GM19240 (cell line): ENCODE results near the gene RANBP17.
"Not testable (repeated sequence)": the region's sequence is repeated elsewhere in the genome, so short reads cannot be mapped to it uniquely, and the experiment has no call there.

Experiments
- DNase-seq: peaks from one replicate; pipeline ENCODE4 v3.0.0; 2011; ENCODE audit warnings: low spot score; ENCODE audit not compliant: insufficient read length

Gene RANBP17

DNA sequence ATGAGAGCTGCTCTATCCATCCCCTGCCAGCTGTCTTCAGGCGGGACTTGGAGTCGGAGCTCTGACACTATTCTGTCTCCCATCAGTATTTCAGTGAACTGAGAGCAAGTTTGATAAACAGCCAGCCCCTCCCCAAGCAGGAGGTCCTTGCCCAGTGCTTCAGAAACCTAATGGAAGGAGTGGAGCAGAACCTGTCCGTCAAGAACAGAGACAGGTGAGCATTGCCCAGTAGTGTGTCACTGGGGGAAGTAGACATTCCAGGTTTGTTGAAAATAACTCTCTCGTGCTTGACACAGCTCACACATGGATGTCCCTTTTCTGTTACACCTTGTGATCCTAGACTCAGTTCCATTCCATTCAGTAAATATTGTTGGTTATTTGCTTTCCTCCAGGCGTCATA is 434.0 kb downstream of the RANBP17 start:
- no peak for DNase-seq

DNA sequence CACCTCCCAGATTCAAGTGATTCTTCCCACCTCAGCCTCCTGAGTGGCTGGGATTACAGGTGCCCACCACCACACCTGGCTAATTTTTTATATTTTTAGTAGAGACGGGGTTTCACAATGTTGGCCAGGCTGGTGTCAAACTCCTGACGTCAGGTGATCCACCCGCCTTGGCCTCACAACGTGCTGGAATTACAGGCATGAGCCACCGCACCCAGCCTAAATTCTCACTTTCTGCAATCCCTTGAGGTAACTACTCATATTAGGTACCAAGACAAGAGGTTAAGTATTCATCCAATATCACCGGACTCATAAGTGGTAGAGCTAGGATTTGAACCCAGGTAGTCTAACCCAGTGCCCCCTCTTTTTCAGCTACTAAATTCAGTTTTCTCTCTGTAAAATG is 436.1 kb downstream of the RANBP17 start:
- not testable (repeated sequence) for DNase-seq

DNA sequence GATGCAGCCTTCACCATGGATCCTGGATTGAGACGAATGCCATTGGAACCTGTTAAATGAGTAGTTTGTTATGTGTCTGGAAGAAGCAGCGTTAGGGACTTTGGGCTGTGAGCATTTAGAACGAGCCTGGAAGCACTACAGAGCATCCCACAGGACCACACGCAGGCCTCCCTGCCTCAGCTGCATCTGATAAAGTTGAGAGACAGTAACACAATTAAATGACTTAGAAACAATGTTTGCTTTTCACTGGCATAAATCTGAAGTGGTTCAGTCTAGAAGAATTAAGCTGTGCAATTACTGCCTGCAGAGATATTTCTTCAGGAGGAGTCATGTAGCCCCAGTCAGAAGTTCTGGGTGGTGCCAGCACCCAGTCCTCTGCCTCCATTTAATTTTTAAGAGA is 437.4 kb downstream of the RANBP17 start:
- no peak for DNase-seq

DNA sequence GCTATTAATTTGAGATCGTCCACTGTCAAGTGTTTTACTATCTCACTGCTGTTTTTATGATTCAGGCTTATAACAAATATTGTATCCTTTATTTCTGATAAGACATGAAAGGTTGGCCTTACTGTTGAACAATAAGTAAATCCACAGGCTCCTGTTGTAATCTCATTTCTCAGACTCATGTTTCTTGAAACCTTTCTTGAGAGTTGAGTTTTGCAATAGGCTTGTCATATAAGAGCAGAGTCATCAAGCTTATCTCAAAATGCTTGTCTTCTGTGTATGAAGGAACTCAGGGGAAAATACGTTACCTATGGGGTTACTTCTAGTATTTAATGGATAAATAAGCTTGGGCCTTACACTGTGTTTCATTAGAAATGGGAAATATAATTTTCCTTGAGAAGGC is 438.0 kb downstream of the RANBP17 start:
- no peak for DNase-seq

DNA sequence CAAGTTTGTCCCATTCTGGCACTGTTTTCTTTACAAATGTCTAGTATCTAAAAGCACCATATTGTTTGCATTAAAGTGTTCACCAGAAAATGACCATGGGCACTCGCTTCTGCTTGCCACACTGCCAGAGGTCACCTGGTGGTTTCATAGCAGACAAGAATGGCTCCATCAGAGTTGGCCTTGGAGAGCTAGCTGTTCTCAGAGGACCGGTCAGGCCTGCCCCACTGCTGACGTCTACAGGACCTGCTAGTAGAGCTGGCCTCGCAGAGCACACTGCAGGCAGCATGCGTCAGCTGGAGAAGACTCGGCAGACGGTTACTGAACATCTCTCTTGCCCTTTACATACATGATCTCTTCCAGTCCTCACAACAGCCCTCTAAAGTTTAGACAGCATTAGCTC is 438.5 kb downstream of the RANBP17 start:
- DNase-seq, result no peak

DNA sequence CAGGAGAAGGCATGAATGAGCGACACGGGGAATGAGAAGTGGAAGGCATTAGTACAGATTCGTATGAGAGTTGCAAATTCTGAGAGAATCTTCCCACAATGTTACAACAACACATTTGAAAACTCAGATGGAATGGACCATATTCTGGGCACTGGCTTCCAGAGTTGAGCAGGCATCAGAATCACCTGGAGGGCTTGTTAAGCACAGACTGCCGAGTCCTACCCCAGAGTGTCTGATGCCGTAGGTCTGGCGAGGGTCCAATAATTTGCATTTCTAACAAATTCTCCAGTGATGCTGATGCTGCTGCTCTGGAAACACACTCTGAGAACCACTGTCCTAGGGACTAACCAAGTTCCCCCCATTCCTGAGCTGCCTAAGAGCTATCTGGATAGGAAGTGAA is 444.3 kb downstream of the RANBP17 start:
- DNase-seq, result no peak

DNA sequence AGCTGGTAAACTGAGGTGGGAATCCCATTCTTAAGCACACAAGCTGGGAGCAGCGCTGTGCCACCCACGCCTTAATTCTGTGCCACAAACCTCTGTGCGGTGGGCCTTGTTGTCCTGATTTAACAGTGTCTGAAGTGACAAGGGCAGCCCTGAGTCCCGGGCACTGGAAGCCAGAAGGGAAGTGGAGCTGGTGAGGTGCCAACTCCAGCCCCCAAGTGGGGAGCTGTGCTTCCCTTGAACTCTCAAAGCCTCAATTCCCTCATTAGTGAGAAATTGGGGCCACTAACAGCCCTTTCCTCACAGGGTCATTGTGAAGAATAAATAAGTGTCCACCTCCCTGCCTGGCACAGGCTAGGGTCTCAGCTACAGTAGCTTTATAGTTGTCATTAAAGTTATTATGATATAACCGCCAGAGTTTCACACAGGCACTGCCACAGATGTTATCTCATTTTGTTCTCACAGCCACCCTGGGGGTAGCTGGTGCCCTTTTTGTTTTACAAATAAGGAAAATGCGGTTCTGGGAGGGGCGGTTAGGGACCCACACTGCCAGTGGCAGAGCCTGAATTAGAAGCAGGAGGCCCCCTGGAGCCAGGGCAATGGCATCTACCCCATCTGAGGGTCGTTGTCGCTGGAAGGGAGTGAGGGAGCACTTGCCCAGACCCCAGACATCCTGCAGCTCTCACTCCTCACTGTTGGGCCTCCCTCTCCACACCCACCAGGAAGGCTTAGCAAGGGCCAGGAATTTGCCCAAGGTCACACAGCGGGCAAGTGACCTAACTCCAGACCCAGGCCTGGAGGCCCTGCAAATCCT is 445.2 kb downstream of the RANBP17 start:
- DNase-seq, result no peak

DNA sequence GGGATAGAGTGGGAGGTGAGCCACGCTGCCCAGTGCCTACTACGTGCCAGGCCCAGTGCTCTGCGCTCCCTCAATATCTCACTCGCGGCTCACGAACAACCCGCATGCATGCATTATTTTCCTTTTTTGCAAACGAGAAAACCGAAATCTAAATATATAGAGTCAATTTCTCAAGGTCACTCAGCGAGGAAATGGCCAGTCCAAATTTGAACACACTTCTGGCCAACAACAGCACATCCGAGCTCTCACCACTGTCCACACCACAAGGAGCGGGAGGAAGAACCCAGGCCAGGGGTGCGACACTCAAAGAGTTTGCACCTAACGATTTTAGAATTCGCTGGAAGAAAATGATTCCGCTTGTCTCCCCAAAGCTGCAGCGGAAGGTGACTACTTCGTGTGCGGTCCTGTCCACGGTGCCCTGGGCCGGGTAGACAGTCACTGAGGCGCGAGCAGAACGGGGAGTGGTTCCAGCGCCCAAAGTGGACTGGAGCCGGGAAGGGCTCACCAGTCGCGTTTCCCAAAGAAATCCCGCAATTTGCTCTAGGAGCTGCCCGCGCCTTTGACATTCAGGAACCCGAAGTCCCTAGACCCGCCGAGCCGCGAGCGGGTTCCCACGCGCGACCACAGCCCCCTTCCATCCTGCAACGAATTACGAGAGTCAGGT is 446.1 kb downstream of the RANBP17 start:
- DNase-seq, result no peak

DNA sequence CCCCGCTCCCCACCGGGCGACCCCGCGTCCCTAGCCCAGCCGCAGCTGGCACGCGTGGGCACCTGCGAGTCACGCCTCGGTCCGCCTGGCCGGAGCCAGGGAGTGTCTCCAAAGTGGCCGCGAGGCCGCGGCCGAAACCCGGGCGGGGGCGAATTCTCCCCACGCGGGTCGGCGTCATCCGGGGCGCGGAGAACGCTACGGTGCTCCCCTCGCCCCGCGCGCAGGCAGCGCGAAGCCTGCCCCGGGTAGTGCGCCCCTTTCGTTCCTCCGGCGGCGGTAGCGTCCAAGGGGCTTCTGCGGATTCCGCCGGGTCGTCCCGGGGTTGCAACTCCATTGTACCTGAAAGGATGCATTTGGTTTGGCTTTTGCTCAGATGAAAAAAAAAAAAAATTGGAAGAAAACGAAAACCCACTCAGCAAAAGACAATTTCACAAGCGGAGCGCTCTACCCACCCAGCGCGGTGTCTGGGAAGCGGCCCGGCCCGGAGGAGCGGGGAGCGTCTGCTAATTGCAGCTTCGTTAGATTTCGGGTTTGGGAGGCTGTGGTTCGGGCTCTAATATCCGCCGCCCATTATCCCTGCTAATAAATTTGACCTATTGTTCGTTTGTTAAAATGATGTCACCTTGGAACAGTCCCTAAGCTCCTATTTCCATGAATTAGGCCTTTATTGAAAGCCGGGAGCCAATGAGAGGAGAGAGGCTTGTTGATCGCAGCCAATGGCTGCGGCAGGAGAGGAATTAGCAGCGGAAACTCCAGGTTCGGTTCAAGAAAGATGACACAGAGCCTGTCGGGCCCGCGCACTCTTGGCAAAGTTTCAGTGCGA is 446.8 kb downstream of the RANBP17 start, which contains the start of gene TLX3:
Gene TLX3 (plus strand): TSS at position 796 of the 823 bp plus-strand sequence. CDS start 118 bp downstream, outside the sequence.
- no peak for DNase-seq

DNA sequence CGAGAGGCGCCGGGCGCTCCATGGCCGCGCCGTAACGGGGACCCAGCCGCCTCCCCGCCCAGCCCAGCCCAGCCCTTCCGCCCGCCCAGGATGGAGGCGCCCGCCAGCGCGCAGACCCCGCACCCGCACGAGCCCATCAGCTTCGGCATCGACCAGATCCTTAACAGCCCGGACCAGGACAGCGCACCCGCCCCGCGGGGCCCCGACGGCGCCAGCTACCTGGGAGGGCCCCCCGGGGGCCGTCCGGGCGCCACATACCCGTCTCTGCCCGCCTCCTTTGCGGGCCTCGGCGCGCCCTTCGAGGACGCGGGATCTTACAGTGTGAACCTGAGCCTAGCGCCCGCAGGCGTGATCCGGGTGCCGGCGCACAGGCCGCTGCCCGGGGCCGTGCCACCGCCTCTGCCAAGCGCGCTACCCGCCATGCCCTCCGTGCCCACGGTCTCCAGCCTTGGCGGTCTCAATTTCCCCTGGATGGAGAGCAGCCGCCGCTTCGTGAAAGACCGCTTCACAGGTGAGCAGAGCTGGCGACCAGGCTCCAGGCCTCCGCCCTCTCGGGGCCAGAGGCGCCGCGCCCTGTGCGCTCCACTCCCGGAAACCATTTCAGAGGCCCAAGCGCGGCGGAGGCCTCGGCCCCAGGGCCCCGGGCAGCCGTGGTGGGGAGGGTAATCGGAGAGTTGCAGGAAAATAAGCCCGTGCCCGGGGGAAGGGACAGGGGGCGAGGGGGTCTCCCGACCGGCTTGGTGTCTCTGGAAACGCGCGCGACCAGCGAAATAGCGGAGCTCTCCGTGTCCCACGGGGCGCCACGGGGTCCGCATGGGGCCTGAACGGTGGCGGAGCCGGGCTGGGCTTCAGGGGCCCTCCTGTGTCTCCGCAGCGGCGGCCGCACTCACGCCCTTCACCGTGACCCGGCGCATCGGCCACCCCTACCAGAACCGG is 447.7 kb downstream of the RANBP17 start:
- no peak for DNase-seq

DNA sequence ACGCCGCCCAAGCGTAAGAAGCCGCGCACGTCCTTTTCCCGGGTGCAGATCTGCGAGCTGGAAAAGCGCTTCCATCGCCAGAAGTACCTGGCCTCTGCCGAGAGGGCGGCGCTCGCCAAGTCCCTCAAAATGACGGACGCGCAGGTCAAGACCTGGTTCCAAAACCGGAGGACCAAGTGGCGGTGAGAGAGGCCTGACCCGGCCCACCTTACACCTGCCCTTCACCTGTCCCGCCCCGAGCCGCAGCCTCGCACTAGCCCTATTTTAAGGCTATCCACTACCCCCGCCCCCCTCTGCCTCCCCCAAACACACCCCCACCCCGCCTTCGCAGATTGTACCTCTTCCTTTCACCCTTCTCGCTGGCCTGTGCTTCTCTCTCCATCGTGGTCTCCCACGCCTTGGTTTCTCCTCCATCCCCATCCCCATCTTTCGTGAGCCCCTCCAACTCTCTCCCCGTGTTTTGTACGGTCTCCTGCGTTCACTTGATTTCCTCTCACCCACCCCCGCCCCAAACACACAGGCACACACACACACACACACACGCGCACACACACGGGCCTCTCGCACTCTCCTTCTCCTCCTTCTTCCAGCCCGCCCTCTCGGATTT is 448.5 kb downstream of the RANBP17 start:
- DNase-seq, result no peak

DNA sequence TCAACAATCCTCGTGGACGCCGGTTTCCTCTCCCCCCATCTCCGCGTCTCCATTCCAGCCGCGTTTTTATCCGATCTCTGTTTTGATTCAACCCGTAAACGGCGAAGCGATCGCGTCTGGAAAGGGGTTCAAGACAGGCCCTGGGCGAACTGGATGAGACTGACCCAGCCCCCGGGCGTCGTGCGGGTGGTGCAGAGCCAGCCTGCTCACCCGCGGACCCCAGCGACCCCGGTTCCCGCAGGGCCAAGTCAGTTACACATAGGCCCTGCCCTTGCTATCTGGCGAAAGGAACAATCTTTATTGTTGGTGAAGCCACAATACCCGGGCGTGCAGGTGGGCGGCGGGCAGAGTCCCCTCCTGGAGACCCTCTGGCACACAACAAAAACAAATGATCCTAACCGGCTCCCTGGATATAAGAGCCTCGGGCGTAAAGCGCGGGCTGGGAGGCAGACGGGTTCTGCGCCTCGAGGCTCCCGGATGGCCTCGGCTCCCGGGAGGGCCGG is 449.1 kb downstream of the RANBP17 start:
- DNase-seq, result no peak

DNA sequence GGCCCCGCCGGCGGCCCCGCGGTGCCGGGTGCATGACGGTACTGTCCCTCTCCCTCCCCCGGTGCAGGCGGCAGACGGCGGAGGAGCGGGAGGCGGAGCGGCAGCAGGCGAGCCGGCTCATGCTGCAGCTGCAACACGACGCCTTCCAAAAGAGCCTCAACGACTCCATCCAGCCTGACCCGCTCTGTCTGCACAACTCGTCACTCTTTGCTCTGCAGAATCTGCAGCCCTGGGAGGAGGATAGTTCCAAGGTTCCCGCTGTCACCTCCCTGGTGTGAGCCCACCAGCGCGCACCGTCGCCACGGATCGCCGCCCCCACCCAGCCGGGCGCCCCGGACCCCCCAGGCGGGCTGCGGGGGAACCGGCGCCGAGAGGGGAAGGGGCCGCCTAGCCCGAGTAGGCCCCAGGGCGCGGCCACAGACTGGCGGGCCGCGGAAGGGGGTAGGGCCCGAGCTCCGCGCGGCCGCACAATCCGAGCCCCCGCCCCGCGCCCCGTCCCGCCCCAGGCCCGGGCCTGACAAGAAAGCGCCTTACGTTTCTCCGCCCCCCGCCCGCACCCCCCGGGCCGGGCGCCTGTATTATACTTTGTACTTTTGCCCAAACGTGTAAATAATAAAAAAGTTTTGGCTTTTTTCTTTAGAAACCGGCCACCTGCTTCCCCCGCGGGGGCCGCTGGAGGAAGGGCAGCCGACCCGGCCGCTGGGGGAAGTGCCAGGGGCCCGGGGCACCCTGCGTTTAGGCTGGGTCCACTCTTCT is 449.7 kb downstream of the RANBP17 start:
- DNase-seq, result no peak

DNA sequence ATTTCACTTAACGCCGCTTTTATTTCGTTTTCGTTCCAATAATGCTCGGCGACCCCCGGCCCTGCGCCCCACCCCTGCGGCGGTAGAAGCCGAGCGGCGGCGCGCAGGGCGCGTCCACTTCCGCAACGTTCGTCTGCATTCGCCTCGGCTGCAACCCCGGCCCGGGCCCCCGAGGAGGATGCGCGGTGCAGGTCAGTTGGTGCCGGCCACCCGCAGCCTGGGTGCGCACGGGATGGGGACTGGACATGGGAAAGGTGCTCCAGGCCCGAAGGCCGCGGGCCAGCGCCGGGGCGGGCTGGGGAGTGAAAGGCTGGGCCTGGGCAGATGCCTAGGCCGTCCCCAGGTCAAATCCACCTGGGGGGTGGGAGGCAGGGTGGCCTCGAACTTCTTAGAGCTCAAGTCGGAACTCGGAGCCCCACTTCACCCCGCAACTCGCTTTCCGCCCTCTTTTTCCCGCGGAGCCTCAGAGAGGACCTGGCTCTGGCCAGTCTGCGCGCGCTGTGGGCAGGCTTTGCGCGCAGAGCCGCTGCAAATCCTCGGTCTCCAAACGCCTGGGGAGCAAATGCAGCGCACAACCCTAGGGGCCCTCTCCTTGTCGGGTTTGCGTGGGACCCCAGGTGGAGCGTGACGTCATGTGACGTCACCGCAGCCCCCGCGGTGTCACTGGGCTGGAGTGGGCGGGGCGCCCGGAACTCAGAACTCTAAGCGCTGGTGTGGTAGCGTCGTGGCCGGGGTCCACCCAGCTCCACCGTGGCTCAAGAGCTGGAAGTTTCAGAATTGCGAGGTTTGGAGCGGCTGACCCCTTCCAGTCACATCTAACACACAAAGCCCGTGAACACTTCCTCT is 450.5 kb downstream of the RANBP17 start:
- no peak for DNase-seq

DNA sequence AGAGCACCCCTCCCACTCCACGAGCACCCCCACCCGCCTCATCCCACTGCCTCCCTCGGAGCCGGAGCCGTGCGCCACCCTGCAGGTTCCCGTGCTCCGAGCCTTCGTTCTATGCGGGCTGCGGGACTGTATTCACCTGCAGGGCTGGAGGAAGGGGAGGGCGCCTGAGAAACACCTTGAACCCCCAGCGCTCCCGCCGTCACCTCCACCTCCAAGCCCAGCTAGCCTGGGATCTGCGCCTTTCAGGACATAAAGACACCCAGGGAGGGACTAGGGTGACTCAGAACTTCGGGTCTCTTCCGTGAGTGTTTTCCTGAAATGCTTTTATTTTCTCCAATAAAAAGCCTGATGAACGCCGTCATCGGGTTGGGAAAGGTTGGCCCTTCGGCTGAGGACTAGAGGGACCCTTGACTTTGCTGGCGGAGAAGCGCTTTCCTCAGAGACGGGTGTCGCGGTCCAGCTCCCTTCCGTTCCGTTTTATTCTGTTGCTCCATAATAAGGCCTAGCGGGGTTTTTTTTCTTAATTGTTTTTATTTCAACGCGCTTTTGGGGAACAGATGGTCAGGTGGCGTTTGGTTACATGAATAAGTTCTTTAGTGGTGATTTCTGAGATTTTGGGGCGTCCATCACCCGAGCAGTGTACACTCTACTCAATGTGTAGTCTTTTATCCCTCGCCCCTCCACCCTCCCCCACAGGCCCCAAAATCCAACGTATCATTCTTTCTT is 451.8 kb downstream of the RANBP17 start:
- no peak for DNase-seq

DNA sequence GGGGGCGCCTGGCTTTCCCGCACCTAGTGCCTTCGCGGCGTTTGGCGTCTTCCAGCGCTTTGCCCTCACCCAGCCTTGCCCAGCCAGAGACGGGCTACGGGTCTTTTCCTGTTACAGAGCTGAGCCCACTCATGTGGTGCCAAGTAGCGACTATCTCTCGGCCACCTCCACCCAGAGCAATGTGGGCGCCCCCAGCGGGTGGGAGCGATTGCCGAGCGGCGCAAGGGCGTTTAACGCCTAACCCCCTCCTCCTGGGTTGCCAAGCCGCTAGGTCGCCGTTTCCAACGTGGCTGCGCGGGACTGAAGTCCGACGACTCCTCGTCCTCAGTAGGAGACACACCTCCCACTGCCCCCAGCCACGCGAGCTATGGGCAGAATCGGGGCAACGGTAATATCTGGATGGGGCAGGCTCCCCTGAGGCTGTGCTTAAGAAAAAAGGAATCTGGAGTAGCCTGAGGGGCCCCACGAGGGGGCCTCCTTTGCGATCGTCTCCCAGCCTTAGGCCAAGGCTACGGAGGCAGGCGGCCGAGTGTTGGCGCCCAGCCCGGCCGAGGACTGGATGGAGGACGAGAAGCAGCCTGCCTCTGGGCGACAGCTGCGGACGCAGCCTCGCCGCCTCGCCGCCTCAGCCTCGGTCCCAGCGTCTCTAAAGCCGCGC is 453.0 kb downstream of the RANBP17 start:
- no peak for DNase-seq

DNA sequence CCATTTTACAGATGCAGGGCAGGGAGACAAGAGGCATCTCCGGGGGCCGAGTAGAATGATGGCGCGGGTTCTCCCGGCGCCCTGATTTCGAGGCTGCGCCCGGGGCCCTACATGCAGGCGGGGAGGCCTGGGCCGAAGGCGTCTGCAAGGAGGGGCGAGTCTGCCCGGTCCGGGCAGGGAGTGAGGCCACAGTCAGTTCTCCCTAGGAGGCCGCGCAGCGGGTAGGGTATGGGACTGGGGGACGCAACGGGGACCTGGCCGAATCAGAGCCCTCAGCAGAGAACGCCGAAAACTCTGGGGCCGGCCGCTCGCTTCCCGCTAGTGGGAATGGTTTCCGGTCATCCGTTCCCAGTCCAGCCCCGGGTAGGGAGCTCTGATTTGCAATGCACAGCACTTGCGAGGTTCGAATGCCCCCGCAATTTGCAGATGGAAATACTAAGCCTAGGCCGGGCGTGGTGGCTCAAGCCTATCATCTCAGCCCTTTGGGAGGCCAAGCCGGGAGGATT is 453.6 kb downstream of the RANBP17 start:
- DNase-seq, result no peak
